Naive thymus-derived CD4-positive, alpha-beta T cell (primary cell): Measurements from ENCODE around the gene FKBP9. TPM values are rescaled to one million over a fixed set of nuclear protein-coding genes. Genes with fewer than 3 reads are reported as not detected.

Source experiments
- ATAC-seq: fragments of 150-1000 bp; cut with Tn5 transposase; 2 replicates; pipeline ENCODE4 v1.10.0; 2021; ENCODE audit warnings: mild to moderate bottlenecking, moderate library complexity
- CTCF ChIA-PET: fragments of 350-600 bp; sonication (Branson Sonifier 250); formaldehyde crosslinking; loops from one replicate; lab custom pipeline; 2021; ENCODE audit warnings: antibody characterized with exemption; lab: Charles Lee
- POLR2A ChIA-PET: fragments of 350-600 bp; sonication (Branson Sonifier 250); formaldehyde crosslinking; loops from one replicate; lab custom pipeline; 2021; ENCODE audit warnings: antibody characterized with exemption, inconsistent platforms; lab: Charles Lee
- DNase-seq, 9 donors: peaks; one replicate each; pipeline versions ENCODE4 v3.0.0 to v3.0.0-alpha.2; 2020 to 2022; ENCODE audit warnings: mixed read lengths in 1 of 9
- H3K27ac ChIP-seq: one replicate; pipeline ENCODE4 v1.7.0; 2013; ENCODE audit warnings: mild to moderate bottlenecking, low read depth, low read length, moderate library complexity
- H3K27me3 ChIP-seq, 2 donors: one replicate each; pipeline ENCODE4 v1.7.0; 2013; ENCODE audit warnings: low read length in 2 of 2, mild to moderate bottlenecking in 2 of 2, moderate library complexity in 2 of 2; ENCODE audit not compliant: control insufficient read depth in 2 of 2, insufficient read depth in 2 of 2
- H3K36me3 ChIP-seq, 3 experiments: 1 replicate in 2 of 3; 2 replicates in 1 of 3; pipeline ENCODE4 v1.7.0; 2013; ENCODE audit warnings: low read length in 3 of 3, mild to moderate bottlenecking in 3 of 3, moderate library complexity in 1 of 3; ENCODE audit not compliant: insufficient read depth in 3 of 3, control insufficient read depth in 2 of 3
- H3K4me1 ChIP-seq, 2 donors: one replicate each; pipeline ENCODE4 v1.7.0; 2013; ENCODE audit warnings: low read length in 2 of 2, mild to moderate bottlenecking in 2 of 2, moderate library complexity in 1 of 2; ENCODE audit not compliant: control insufficient read depth in 2 of 2, insufficient read depth in 2 of 2
- H3K4me3 ChIP-seq: 2 replicates; pipeline ENCODE4 v1.7.0; 2013; ENCODE audit warnings: mild to moderate bottlenecking, low read length
- H3K9me3 ChIP-seq, 3 experiments: 1 replicate in 2 of 3; 2 replicates in 1 of 3; pipeline ENCODE4 v1.7.0; 2013; ENCODE audit warnings: low read length in 3 of 3; ENCODE audit not compliant: control insufficient read depth in 2 of 3
- H3K27ac Mint-ChIP-seq, 9 donors: one replicate each; pipeline ENCODE4 v1.8.0; 2020 to 2022; ENCODE audit warnings: mixed read lengths in 9 of 9, mild to moderate bottlenecking in 8 of 9, moderate library complexity in 5 of 9, inconsistent platforms in 2 of 9
- H3K27me3 Mint-ChIP-seq, 5 donors: one replicate each; pipeline ENCODE4 v1.8.0; 2021 to 2022; ENCODE audit warnings: mixed read lengths in 5 of 5, mild to moderate bottlenecking in 1 of 5
- H3K36me3 Mint-ChIP-seq, 5 donors: one replicate each; pipeline ENCODE4 v1.8.0; 2020 to 2022; ENCODE audit warnings: mixed read lengths in 5 of 5, mild to moderate bottlenecking in 3 of 5, inconsistent platforms in 1 of 5
- H3K4me1 Mint-ChIP-seq, 7 donors: one replicate each; pipeline ENCODE4 v1.8.0; 2020 to 2022; ENCODE audit warnings: mixed read lengths in 7 of 7, mild to moderate bottlenecking in 3 of 7, inconsistent platforms in 1 of 7
- H3K4me3 Mint-ChIP-seq, 10 donors: one replicate each; pipeline ENCODE4 v1.8.0; 2020 to 2022; ENCODE audit warnings: mild to moderate bottlenecking in 10 of 10, mixed read lengths in 10 of 10, moderate library complexity in 6 of 10, inconsistent platforms in 2 of 10
- H3K9me3 Mint-ChIP-seq, 11 donors: one replicate each; pipeline ENCODE4 v1.8.0; 2020 to 2022; ENCODE audit warnings: mixed read lengths in 11 of 11, mild to moderate bottlenecking in 4 of 11, inconsistent platforms in 1 of 11, moderate library complexity in 1 of 11
- intact Hi-C, 2 donors: fragments of 100-400 bp; cut with micrococcal nuclease; formaldehyde crosslinking; loops; one replicate each; pipeline ENCODE4 v1.15.1; 2023
- polyA plus RNA-seq, 2 donors: library from polyadenylated mRNA; unstranded; fragments of 300-500 nt; fragmentation: Illumina TruSeq; gene quantifications; one replicate each; pipeline ENCODE4 v1.2.3, GENCODE V29; 2021
- total RNA-seq, 6 experiments: library from RNA in 5 of 6; stranded (reverse) in 5 of 6; gene quantifications; 1 replicate in 5 of 6; 2 replicates in 1 of 6; pipeline ENCODE4 v1.2.3 and lab custom pipeline; 2021 to 2026

FKBP9 gene
- total and polyA plus RNA-seq, 7 experiments from 2014 or later: 0.22 to 3.4 (median 0.64) TPM; not detected in 1

DNA sequence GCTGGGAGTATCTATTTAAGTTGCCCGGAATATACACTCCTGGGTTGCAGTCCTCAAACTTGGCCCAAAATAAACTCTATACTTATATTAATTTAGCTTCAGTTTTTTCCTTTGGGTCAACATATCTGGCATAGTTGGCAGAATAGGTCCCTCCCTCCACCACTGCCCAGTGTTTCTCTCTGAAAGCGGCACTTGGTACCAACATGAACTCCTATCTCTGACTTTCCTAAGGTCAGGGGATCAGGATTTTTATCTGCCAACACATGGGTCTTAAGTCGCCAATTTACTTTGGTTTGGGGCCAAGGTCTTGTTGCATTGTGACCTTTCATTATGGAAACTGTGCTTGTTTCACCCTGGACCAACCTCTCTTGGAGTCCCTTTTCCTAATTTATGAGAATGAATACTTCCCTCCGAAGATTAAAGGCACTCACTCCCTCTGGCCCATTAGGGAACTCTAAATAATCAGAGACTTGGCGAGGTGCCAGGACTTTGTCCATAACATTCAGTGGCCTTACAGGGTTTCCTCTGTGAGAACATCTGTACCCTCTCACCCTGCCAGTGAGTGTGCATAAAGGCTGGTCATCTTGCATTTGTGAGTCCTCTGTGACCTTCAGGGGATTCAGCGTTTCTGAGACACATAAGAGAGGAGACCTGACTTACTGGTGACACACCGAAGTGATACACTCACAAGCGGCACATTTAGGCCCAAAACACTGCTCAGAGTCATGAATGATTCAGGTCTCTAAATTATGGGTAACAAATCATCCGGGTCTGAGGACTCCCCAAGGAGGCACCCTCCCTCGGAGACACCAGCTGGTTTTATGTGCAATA lies 19.7 kb upstream of the FKBP9 start:
- Histone ChIP-seq H3K4me3 (no peak overlapping the region), H3K36me3 (no peaks in the 10 kb centered on the region), H3K27ac (no peak overlapping the region), H3K27me3 (no peaks in the 10 kb centered on the region), H3K4me1 (peaks cover 0 to 10% of the 10 kb centered on the region in 2 donors), H3K9me3 (no peaks in the 10 kb centered on the region)
- DNase-seq (no peak), ATAC-seq (no peak)
- POLR2A ChIA-PET: interaction anchor here (0.7 kb wide), 1 partner anchor 45 kb away, joined by 3 read pairs; the partner anchor contains the start of gene KBTBD2
- intact Hi-C loops: no loop called here
- no peak overlapping the region for H3K4me3 Mint-ChIP-seq
- no peak overlapping the region for H3K27ac Mint-ChIP-seq
- no peaks in the 10 kb centered on the region for H3K9me3 Mint-ChIP-seq
- peaks cover 9 to 27% (median 11%) of the 10 kb centered on the region in 7 donors for H3K4me1 Mint-ChIP-seq
- H3K27me3 Mint-ChIP-seq: peaks cover 0 to 2% (median 0%) of the 10 kb centered on the region in 5 donors
- CTCF ChIA-PET: interaction anchor here (1.2 kb wide), 1 partner anchor 91 kb away, joined by 8 read pairs; no protein-coding TSS in a partner anchor
- peaks cover 0 to 11% (median 3%) of the 10 kb centered on the region in 5 donors for H3K36me3 Mint-ChIP-seq

DNA sequence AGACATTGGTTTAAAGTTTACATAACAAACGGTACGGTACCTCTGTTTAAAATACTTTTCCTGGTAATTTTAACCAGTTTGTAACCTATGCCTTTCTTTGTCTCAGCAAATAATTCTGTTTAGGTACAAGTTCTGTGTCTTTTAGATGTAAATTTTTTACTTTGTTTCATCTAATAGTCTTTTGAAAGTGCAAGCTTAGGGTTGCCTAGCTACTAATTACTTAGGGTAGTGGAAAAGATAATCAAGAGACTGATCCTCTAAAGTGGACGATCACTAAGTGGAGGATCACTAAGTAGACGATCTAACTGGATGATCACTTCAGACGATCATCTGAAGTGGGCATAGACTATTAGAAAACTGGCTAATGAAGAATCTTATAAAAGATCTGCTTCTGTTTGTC lies 16.1 kb upstream of the FKBP9 start:
- H3K27ac ChIP-seq: no peak overlapping the region
- H3K4me1 ChIP-seq: peaks cover 0 to 13% of the 10 kb centered on the region in 2 donors
- peaks cover 0 to 10% (median 0%) of the 10 kb centered on the region in 5 donors for H3K27me3 Mint-ChIP-seq
- DNase-seq: no peak
- intact Hi-C loops: no loop called here
- H3K4me1 Mint-ChIP-seq: peaks cover 9 to 33% (median 11%) of the 10 kb centered on the region in 7 donors
- CTCF ChIA-PET: interaction anchor here (0.6 to 8.7 kb wide), 4 partner anchors 10 to 95 kb away, joined by 3 to 134 read pairs (median 12); partner anchors contain the start of gene KBTBD2
- peak overlapping the region in 9 of 10 donors; percentile 87 to 97 (median 90) for H3K4me3 Mint-ChIP-seq
- no peak overlapping the region for H3K27ac Mint-ChIP-seq
- POLR2A ChIA-PET: interaction anchor here (1.2 to 3.7 kb wide), 3 partner anchors 49 to 94 kb away, joined by 4 to 44 read pairs (median 6); partner anchors contain the start of gene KBTBD2
- H3K9me3 Mint-ChIP-seq: peaks cover 0 to 7% (median 0%) of the 10 kb centered on the region in 11 donors
- peaks cover 0 to 9% (median 3%) of the 10 kb centered on the region in 5 donors for H3K36me3 Mint-ChIP-seq
- no peak overlapping the region for H3K4me3 ChIP-seq
- no peaks in the 10 kb centered on the region for H3K9me3 ChIP-seq
- no peak for ATAC-seq
- H3K27me3 ChIP-seq: no peaks in the 10 kb centered on the region
- no peaks in the 10 kb centered on the region for H3K36me3 ChIP-seq

DNA sequence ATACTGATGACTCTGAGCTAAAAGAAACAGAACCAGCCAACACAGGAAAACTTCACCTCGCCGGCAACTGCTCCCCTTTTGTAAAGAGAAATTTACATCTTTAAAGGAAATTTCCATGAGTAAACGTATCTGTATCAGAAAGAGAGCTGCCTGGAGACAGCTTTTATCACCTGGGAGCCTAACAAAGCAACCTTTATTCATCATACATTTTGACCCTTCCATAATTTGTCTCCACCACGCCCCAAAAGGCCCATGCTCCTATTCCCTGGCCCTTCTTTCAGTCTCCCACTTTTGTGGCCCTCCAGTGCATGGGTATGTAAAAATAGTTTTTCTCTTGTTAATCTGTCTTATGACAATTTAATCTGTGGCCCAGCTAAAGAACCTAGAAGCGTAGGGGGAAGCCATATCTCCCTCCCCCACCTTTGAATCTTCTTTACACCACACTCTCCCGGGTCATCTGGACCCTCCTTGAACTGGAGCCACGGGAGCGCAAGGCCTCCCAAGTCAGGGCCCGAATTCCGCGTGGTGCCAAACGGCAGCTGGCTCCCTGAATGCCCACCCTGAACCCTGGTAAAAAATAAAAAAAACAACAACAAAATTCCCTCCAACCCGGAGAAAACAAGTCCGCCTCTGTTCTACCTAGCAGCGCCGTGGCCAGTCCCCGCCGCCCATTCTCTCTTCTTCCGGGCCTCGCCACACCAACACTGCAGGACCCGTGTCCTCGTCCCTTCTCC lies 15.4 kb upstream of the FKBP9 start:
- Histone ChIP-seq H3K27ac (peak overlapping the region; percentile 47), H3K4me3 (peak overlapping the region; percentile 66), H3K36me3 (no peaks in the 10 kb centered on the region), H3K27me3 (no peaks in the 10 kb centered on the region), H3K9me3 (no peaks in the 10 kb centered on the region), H3K4me1 (peaks cover 0 to 13% of the 10 kb centered on the region in 2 donors)
- no peak for DNase-seq
- H3K4me1 Mint-ChIP-seq: peaks cover 9 to 28% (median 11%) of the 10 kb centered on the region in 7 donors
- POLR2A ChIA-PET: interaction anchor here (1.2 to 3.7 kb wide), 3 partner anchors 50 to 95 kb away, joined by 4 to 44 read pairs (median 6); partner anchors contain the start of gene KBTBD2
- peak overlapping the region; percentile 87 to 97 (median 90) for H3K4me3 Mint-ChIP-seq
- ATAC-seq: no peak
- H3K9me3 Mint-ChIP-seq: peaks cover 0 to 7% (median 0%) of the 10 kb centered on the region in 11 donors
- H3K27ac Mint-ChIP-seq: peak overlapping the region in 7 of 9 donors; percentile 14 to 90 (median 72)
- CTCF ChIA-PET: interaction anchor here (0.6 to 8.7 kb wide), 7 partner anchors 11 to 112 kb away, joined by 3 to 134 read pairs (median 4); partner anchors contain the start of gene KBTBD2
- H3K36me3 Mint-ChIP-seq: peaks cover 0 to 9% (median 3%) of the 10 kb centered on the region in 5 donors
- intact Hi-C loops: loop anchor here (1.0 to 2.0 kb wide), 8 partner anchors 95 to 452 kb away; partner anchors contain the start of genes LSM5 (in 2 of the 2), BBS9 (in 1 of the 2) and RP9 (in 1 of the 2)
- H3K27me3 Mint-ChIP-seq: peaks cover 0 to 10% (median 0%) of the 10 kb centered on the region in 5 donors

DNA sequence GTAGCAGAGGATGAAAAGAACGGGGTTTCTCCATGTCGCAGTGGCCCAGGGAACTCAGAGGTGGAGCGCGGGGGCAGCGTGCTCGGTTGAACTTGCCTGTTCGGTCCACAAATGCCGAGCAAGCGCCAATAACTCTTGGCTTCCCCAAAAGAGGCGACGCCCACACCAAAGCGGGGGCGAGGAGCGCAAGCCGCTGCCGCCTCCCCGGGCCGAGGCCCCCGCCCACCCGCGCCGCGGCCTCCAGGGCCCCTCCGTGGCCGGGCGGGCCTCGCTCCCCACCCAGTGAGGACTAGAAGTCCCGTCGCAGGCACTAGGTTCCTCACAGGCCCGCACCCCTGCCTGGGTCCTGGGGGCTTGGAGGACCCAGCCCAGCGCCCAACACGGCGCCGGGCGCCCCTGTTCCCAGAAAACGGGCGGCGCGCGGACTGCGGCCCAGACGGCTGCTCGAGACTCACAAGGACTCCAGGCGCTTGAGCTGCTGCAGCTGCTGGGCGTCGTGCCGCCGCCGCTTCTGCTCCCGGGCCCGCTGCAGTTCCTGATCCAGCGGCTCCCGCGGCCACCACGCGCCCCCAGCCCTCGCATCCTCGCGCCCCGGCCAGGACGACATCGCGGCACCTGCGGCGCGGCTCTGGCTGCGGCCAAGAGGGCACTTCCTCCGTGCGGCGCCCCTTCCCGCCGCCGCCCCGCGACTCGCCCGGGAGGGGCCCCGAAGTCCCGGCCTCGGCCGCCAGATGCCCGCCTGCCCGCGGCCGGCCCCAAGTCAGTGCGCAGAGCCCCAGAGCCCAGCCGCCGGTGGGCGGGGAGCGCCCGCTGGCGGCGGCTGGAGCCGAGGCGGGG lies 14.6 kb upstream of the FKBP9 start:
- Mint-ChIP-seq H3K27me3 (peaks cover 0 to 10% (median 0%) of the 10 kb centered on the region in 5 donors), H3K27ac (peak overlapping the region in 7 of 9 donors; percentile 14 to 90 (median 72)), H3K4me1 (peaks cover 7 to 27% (median 11%) of the 10 kb centered on the region in 7 donors), H3K9me3 (peaks cover 0 to 7% (median 1%) of the 10 kb centered on the region in 11 donors), H3K4me3 (peak overlapping the region; percentile 87 to 97 (median 90)), H3K36me3 (peaks cover 1 to 9% (median 5%) of the 10 kb centered on the region in 5 donors)
- no peaks in the 10 kb centered on the region for H3K27me3 ChIP-seq
- ChIA-PET POLR2A (interaction anchor here (0.7 to 3.7 kb wide), 5 partner anchors 51 to 136 kb away, joined by 3 to 44 read pairs (median 4); partner anchors contain the start of gene KBTBD2), CTCF (interaction anchor here (0.6 to 8.7 kb wide), 17 partner anchors 9 to 176 kb away, joined by 3 to 134 read pairs (median 4); partner anchors contain the start of gene KBTBD2)
- H3K36me3 ChIP-seq: no peaks in the 10 kb centered on the region
- DNase-seq: peak; percentile 44 to 80 (median 60)
- no peaks in the 10 kb centered on the region for H3K9me3 ChIP-seq
- H3K4me1 ChIP-seq: peaks cover 0 to 13% of the 10 kb centered on the region in 2 donors
- intact Hi-C loops: loop anchor here (1.0 to 2.0 kb wide), 16 partner anchors 37 to 452 kb away; partner anchors contain the start of genes LSM5 (in 2 of the 2), AVL9 (in 1 of the 2), BBS9 (in 1 of the 2) and RP9 (in 1 of the 2)
- peak; percentile 94 for ATAC-seq
- H3K27ac ChIP-seq: peak overlapping the region; percentile 47
- H3K4me3 ChIP-seq: peak overlapping the region; percentile 66

DNA sequence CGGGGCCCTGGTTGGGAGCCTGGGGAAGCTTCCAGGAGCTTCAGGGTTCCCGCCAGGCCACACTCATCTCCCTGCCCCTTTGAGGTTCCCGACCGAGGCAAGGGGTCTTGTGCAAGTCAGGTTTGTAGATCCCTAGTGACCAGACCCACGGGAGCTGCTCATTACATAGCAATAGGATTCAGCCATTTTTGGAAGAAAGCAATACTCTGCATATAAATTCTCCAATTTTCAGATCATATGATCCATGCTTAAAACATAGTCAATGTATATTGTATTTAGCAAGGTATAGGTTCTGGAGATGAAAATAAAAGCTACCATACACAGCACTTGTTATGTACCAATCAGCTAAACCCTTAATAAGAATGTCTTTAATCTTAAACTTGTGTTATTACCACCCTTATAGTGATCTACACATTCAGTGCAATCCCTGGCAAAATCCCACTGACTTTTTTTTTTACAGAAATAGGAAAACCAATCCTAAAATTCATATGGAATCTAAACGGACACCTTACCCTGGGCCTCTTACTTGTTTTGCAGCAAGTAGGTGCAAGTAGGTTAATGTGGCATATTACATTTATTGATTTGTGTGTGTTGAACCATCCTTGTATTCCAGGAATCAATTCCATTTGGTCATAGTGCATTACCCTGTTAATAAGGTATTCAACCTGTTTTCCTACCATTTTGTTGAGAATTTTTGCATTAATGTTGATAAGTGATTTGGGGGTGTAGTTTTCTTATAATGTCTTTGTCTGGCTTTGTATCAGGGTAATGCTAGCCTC lies 13.8 kb upstream of the FKBP9 start:
- H3K4me1 Mint-ChIP-seq: peaks cover 7 to 27% (median 11%) of the 10 kb centered on the region in 7 donors
- Histone ChIP-seq H3K9me3 (peaks cover 0 to 5% (median 0%) of the 10 kb centered on the region in 3 experiments), H3K27ac (no peak overlapping the region), H3K4me3 (peak overlapping the region; percentile 66), H3K27me3 (no peaks in the 10 kb centered on the region), H3K36me3 (no peaks in the 10 kb centered on the region), H3K4me1 (peaks cover 0 to 13% of the 10 kb centered on the region in 2 donors)
- peaks cover 6 to 13% (median 9%) of the 10 kb centered on the region in 5 donors for H3K36me3 Mint-ChIP-seq
- peak overlapping the region; percentile 61 to 97 (median 81) for H3K4me3 Mint-ChIP-seq
- peaks cover 0 to 10% (median 1%) of the 10 kb centered on the region in 5 donors for H3K27me3 Mint-ChIP-seq
- no peak for DNase-seq
- peak overlapping the region in 2 of 9 donors; percentile 52 to 55 for H3K27ac Mint-ChIP-seq
- POLR2A ChIA-PET: interaction anchor here (0.7 to 3.7 kb wide), 4 partner anchors 51 to 137 kb away, joined by 3 to 44 read pairs (median 10); partner anchors contain the start of gene KBTBD2
- no peak for ATAC-seq
- intact Hi-C loops: loop anchor here (1.0 to 2.0 kb wide), 12 partner anchors 38 to 453 kb away; partner anchors contain the start of genes AVL9 (in 1 of the 2) and LSM5 (in 1 of the 2)
- peaks cover under 1 to 15% (median 7%) of the 10 kb centered on the region in 11 donors for H3K9me3 Mint-ChIP-seq
- CTCF ChIA-PET: interaction anchor here (0.6 to 8.7 kb wide), 17 partner anchors 10 to 177 kb away, joined by 3 to 134 read pairs (median 4); partner anchors contain the start of gene KBTBD2
